ENCODE data around the gene ITGAL. TPM values are rescaled to one million over a fixed set of nuclear protein-coding genes. Genes with fewer than 3 reads are reported as not detected.
A peak's percentile ranks its signal among the peaks of the same experiment; 100 is the strongest.
"Not testable (repeated sequence)": the region's sequence is repeated elsewhere in the genome, so short reads cannot be mapped to it uniquely, and the experiment has no call there.

Gene ITGAL
- total RNA-seq, 2 donors from 2014 or later: 648 to 717 TPM

DNA sequence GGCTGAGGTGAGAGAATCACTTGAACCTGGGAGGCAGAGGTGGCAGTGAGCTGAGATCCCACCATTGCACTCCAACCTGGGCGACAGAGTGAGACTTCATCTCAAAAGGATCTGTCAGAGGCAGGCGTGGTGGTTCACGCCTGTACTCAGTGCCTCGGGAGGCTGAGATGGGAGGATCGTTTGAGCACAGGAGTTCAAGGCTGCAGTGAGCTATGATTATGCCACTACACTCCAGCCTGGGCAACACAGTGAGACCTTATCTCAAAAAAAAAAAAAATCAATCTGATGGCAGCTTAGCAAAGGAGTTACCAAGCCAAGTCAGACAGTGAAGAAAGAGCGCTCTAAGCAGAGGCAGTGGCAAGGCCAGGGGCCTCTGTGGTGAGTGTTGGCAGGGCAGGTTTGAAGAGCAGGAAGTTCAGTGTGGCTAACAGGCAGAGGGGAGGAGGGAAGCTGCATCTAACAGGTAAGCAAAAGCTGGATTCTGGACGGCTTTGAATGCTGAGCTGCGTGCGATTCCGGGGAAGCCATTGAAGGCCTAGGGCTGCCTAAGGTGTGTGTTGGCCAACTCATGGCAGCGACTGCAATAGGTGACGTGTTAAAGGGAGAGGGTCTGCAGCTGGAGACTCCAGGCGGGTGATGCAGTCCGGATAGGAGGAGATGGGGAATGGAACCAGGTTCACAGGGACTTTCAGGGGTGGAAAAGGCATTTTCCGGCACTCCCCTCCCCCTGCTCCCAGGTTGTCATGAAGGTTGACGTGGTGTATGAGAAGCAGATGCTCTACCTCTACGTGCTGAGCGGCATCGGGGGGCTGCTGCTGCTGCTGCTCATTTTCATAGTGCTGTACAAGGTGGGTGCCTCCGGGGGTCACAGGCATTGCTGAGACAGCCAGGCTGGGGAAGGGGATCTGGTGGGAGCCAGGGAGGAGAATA, 46.8 kb downstream of the ITGAL start:
- Mint-ChIP-seq H3K4me3 (no peak overlapping the region), H3K36me3 (peaks cover 29% of the 10 kb centered on the region), H3K27me3 (no peaks in the 10 kb centered on the region), H3K9me3 (no peaks in the 10 kb centered on the region), H3K4me1 (ENCODE audit: low read depth in 2 of 2) (peaks cover 19 to 25% of the 10 kb centered on the region in 2 donors), H3K27ac (peak overlapping the region; percentile 30 to 78)
- DNase-seq (ENCODE audit: low spot score) (no peak), ATAC-seq (no peak)

DNA sequence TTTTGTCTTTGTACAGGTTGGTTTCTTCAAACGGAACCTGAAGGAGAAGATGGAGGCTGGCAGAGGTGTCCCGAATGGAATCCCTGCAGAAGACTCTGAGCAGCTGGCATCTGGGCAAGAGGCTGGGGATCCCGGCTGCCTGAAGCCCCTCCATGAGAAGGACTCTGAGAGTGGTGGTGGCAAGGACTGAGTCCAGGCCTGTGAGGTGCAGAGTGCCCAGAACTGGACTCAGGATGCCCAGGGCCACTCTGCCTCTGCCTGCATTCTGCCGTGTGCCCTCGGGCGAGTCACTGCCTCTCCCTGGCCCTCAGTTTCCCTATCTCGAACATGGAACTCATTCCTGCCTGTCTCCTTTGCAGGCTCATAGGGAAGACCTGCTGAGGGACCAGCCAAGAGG, 48.9 kb downstream of the ITGAL start:
- DNase-seq (ENCODE audit: low spot score): no peak
- peaks cover 13 to 24% of the 10 kb centered on the region in 2 donors for H3K4me1 Mint-ChIP-seq (ENCODE audit: low read depth in 2 of 2)
- no peaks in the 10 kb centered on the region for H3K9me3 Mint-ChIP-seq
- no peak overlapping the region for H3K4me3 Mint-ChIP-seq
- H3K36me3 Mint-ChIP-seq: peaks cover 21% of the 10 kb centered on the region
- ATAC-seq: no peak
- no peak overlapping the region for H3K27ac Mint-ChIP-seq
- no peaks in the 10 kb centered on the region for H3K27me3 Mint-ChIP-seq

DNA sequence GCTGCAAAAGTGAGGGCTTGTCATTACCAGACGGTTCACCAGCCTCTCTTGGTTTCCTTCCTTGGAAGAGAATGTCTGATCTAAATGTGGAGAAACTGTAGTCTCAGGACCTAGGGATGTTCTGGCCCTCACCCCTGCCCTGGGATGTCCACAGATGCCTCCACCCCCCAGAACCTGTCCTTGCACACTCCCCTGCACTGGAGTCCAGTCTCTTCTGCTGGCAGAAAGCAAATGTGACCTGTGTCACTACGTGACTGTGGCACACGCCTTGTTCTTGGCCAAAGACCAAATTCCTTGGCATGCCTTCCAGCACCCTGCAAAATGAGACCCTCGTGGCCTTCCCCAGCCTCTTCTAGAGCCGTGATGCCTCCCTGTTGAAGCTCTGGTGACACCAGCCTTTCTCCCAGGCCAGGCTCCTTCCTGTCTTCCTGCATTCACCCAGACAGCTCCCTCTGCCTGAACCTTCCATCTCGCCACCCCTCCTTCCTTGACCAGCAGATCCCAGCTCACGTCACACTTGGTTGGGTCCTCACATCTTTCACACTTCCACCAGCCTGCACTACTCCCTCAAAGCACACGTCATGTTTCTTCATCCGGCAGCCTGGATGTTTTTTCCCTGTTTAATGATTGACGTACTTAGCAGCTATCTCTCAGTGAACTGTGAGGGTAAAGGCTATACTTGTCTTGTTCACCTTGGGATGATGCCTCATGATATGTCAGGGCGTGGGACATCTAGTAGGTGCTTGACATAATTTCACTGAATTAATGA, 49.5 kb downstream of the ITGAL start:
- Mint-ChIP-seq H3K9me3 (no peaks in the 10 kb centered on the region), H3K27me3 (no peaks in the 10 kb centered on the region), H3K4me1 (ENCODE audit: low read depth in 2 of 2) (peaks cover 13 to 21% of the 10 kb centered on the region in 2 donors), H3K27ac (peak overlapping the region; percentile 49 to 55), H3K4me3 (no peak overlapping the region), H3K36me3 (peaks cover 21% of the 10 kb centered on the region)
- DNase-seq (ENCODE audit: low spot score) (no peak), ATAC-seq (no peak)

DNA sequence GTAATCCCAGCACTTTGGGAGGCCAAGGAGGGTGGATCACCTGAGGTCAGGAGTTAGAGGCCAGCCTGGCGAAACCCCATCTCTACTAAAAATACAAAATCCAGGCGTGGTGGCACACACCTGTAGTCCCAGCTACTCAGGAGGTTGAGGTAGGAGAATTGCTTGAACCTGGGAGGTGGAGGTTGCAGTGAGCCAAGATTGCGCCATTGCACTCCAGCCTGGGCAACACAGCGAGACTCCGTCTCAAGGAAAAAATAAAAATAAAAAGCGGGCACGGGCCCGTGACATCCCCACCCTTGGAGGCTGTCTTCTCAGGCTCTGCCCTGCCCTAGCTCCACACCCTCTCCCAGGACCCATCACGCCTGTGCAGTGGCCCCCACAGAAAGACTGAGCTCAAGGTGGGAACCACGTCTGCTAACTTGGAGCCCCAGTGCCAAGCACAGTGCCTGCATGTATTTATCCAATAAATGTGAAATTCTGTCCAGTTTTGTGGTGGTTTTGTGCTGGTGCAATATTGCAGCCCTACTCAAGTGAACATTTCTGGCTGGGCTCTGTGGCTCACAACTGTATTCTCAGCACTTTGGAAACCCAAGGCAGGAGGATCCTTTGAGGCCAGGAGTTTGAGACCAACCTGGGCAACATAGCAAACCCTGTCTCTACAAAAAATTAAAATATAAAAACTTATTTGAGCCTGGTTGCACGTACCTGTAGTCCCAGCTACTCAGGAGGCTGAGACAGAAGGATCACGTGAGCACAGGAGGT, 50.3 kb downstream of the ITGAL start:
- peak overlapping the region; percentile 49 to 55 for H3K27ac Mint-ChIP-seq
- H3K9me3 Mint-ChIP-seq; DNase-seq (ENCODE audit: low spot score); ATAC-seq; H3K4me3 Mint-ChIP-seq; H3K27me3 Mint-ChIP-seq: not testable (repeated sequence)
- H3K36me3 Mint-ChIP-seq: peaks cover 21% of the 10 kb centered on the region
- H3K4me1 Mint-ChIP-seq (ENCODE audit: low read depth in 2 of 2): peaks cover 21 to 27% of the 10 kb centered on the region in 2 donors

DNA sequence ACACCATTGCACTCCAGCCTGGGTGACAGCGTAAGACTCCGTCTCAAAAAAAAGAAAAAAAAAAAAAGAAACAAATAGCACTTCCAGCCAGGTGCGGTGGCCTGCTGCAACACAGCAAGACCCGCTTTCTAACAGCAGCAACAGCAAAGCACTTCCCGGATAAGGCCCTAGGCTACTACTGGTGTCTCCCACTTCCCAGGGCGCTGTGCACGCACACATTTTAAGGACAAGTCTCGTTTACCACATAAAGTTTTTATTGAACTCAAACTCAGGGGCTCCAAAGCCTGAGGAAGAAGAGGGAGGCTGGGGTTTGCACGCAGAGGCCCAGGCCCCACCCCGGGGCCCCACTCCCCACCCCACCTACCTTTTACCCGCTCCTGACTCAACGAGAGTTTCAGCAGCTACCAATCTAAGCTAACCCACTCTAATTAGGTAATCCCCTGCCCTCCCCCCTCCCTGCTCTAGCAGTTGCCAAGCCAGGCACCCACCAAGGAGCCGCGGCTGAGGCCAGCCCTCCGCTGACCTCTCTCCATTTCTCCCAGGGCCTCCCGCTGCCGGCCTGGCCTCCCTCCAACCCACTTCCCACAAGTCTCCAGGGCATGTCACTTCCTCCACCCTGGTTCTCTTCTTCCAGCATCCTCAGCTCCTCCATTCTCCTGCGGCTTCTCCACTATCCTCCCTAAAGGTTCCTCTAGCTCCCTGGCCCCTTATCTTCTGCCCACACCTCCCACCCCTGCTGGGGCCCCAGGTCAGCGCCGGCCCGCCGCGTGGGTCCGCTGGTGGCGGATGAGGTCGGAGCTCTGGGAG, 51.4 kb downstream of the ITGAL start:
- H3K9me3 Mint-ChIP-seq: no peaks in the 10 kb centered on the region
- H3K36me3 Mint-ChIP-seq: peaks cover 20% of the 10 kb centered on the region
- ATAC-seq (no peak), DNase-seq (ENCODE audit: low spot score) (no peak)
- no peaks in the 10 kb centered on the region for H3K27me3 Mint-ChIP-seq
- H3K27ac Mint-ChIP-seq: no peak overlapping the region
- H3K4me3 Mint-ChIP-seq: no peak overlapping the region
- H3K4me1 Mint-ChIP-seq (ENCODE audit: low read depth in 2 of 2): peaks cover 22 to 32% of the 10 kb centered on the region in 2 donors

DNA sequence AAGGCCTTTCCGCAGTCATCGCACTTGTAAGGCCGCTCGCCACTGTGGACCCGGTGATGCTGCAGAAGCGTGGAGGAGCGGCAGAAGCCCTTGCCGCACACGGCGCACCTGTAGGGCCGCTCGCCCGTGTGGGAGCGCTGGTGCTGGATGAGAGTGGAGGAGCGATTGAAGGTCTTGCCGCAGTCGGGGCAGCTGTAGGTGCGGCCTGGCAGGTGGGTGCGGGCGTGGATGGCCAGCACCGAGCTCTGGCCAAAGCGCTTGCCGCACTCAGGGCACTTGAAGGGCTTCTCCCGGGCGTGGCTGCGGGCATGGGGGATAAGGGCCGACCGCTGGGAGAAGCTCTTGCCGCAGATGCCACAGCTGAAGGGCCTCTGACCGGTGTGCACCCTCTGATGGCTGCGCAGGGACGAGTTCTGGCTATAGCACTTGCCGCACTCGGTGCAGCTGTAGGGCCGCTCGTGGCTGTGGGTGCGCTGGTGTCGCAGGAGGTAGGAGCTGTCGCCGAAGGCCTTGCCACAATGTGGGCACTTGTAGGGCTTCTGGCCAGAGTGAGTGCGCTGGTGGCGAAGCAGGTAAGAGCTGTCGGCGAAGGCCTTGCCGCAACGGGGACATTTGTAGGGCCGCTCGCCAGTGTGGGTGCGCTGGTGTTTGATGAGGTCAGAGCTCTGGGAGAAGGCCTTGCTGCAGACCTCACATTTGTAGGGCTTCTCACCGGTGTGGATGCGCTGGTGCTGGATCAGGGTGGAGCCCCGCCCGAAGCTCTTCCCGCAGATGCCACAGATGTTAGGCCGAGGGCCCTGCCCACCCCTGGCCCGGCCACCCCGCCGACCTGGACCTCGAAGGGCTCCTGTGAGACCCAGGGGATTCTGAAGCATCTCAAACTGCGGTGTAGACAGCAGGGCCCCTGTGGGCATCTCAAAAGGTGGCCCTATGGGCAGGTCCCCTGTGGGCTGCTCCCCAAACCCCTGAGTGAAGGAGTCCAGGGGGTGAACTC, 52.3 kb downstream of the ITGAL start:
- peak overlapping the region; percentile 20 for H3K4me3 Mint-ChIP-seq
- H3K27me3 Mint-ChIP-seq: no peaks in the 10 kb centered on the region
- H3K4me1 Mint-ChIP-seq (ENCODE audit: low read depth in 2 of 2): peaks cover 16 to 26% of the 10 kb centered on the region in 2 donors
- H3K9me3 Mint-ChIP-seq: no peaks in the 10 kb centered on the region
- no peak overlapping the region for H3K27ac Mint-ChIP-seq
- ATAC-seq: no peak
- H3K36me3 Mint-ChIP-seq: peaks cover 11% of the 10 kb centered on the region
- DNase-seq (ENCODE audit: low spot score): no peak

DNA sequence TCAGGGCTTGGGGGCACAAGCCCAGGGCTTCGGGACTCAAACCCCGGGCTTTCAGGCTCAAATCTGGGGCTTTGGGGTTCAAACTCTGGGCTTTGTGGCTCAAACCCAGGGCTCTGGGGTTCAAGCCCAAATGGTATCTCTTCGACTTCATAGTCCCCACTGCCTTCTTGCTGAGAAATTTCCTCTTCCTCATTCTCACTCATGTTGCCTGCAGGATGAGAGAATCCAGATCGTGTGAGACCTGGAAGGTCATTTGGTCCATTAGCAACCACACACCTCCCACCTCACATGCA, 53.2 kb downstream of the ITGAL start:
- Mint-ChIP-seq H3K36me3 (peaks cover 7% of the 10 kb centered on the region), H3K27ac (peak overlapping the region in 1 of 2 donors; percentile 60), H3K4me1 (ENCODE audit: low read depth in 2 of 2) (peaks cover 21 to 30% of the 10 kb centered on the region in 2 donors), H3K9me3 (no peaks in the 10 kb centered on the region), H3K4me3 (peak overlapping the region; percentile 75), H3K27me3 (no peaks in the 10 kb centered on the region)
- no peak for DNase-seq (ENCODE audit: low spot score)
- no peak for ATAC-seq

DNA sequence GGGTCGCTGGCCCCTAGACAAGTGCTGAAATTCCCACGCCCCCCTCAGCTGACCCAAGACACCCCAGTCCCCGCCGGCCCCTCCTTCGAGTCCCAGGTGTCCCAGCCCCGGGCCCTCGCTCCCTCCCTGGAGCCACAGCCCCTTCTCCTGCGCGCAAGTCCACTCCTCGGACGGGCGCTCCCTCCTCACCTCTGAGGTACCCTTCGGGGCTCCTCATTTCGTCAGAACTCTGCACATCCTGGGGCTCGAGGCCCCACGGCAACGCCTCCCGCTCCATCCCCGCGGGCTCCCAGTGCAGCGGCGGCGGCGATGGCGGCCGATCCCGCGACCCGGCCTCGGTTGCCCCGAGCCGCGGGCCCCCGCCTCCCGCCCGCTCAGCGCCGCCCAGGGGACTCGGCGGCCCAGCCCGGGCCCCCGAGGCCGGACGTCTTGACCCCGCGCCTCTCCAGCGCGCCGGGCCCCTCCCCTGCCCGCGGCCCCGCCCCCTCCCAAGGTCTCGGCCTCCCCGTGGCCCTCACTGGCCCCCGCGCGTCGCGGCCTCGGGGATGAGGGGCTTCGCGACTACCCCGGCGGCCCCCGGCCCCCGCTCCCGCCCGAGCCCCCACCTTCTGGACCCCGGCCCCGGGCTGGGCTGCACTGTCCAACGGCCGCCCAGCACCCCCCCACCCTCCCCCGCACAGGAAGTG, 53.7 kb downstream of the ITGAL start, which contains the start of gene ZNF768:
Gene ZNF768, minus strand, starts transcription at position 430 of the 686 bp plus-strand sequence. Its CDS starts 153 bp downstream, at position 277.
- peak within 1 kb of the TSS; percentile 79 to 91 for H3K27ac Mint-ChIP-seq
- DNase-seq (ENCODE audit: low spot score): peak; percentile 75
- peak within 1 kb of the TSS; percentile 81 for H3K4me3 Mint-ChIP-seq
- H3K9me3 Mint-ChIP-seq: no peaks in the 10 kb centered on the region
- peaks cover 21 to 34% of the 10 kb centered on the region in 2 donors for H3K4me1 Mint-ChIP-seq (ENCODE audit: low read depth in 2 of 2)
- ATAC-seq: peak; percentile 61 to 72
- H3K27me3 Mint-ChIP-seq: no peaks in the 10 kb centered on the region
- H3K36me3 Mint-ChIP-seq: peaks cover 7% of the 10 kb centered on the region

DNA sequence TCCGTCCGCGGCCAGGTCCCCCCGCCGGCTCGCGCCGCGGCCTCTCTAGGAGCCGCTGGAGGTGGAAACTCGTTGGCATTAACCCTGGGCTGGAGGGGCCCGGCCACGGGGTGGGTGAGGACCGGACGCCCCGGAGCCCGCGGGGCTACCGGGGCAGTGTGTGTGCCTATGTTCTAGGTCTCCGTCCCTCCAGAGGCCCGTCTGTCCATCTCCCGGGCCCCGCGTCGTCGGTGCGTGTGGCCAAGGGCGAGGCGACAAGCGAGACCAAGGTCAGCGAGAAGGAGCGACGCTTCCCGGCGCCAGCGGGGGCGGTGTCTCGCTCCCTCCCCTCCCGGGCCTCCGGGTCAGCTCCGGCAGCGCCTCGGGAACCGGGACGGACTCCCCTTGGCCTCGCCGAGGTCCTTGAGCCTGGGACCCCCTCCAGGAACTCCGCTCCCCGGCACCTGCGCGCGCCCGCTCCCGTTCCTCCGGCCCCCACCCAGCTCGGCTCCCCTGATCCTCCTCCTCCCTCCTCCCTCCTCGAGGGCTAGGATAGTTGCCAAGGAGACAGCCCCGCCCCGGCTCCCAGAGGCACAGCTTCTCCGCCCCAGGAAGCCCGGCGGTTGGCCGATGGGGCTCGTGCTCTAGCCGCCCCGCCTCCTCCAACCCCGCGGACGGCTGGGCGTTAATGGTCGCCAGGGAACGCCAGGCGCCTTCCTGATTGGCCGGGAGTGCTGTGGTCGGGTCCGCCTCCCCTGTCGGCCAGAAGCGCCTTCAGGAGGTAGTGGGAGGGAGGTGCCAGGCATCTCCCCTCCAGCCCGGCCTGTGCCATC, 54.5 kb downstream of the ITGAL start:
- Mint-ChIP-seq H3K4me1 (ENCODE audit: low read depth in 2 of 2) (peaks cover 19 to 34% of the 10 kb centered on the region in 2 donors), H3K36me3 (peaks cover 6% of the 10 kb centered on the region), H3K9me3 (no peaks in the 10 kb centered on the region), H3K27me3 (no peaks in the 10 kb centered on the region), H3K27ac (peak overlapping the region; percentile 79 to 91), H3K4me3 (peak overlapping the region; percentile 81)
- DNase-seq (ENCODE audit: low spot score) (peak; percentile 99), ATAC-seq (peak; percentile 92 to 94)

DNA sequence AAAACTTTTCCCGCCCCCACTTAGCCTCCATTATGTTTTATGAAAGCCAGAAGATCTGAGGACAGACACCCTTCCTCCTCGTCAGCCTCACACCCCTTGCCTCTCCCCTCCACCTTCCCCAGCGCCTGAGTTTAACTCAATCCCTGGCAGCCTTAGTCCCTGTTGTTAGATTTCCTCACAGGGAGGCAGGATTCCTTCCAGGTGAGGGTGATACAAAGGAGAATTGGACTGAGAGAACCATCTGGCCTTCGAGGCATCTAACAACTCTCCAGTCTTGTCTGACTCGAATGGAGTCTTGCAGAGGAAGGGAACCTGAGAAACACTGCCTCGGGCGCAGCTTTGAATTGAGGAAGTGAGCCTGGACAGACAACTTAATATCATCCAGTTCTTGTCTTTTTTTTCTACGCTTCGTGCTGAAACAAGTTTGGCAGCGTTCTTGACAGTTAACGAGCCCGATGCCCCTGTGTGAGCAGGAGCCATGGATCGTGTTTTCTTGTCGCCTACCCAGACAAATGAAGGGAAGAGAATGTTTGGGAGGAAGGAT, 55.2 kb downstream of the ITGAL start:
- no peaks in the 10 kb centered on the region for H3K36me3 Mint-ChIP-seq
- peaks cover 14 to 31% of the 10 kb centered on the region in 2 donors for H3K4me1 Mint-ChIP-seq (ENCODE audit: low read depth in 2 of 2)
- no peaks in the 10 kb centered on the region for H3K27me3 Mint-ChIP-seq
- peak overlapping the region; percentile 81 for H3K4me3 Mint-ChIP-seq
- no peaks in the 10 kb centered on the region for H3K9me3 Mint-ChIP-seq
- H3K27ac Mint-ChIP-seq: peak overlapping the region; percentile 79 to 91
- ATAC-seq (no peak), DNase-seq (ENCODE audit: low spot score) (no peak)
